Measurements from ENCODE around the gene STIM1.

DNA sequence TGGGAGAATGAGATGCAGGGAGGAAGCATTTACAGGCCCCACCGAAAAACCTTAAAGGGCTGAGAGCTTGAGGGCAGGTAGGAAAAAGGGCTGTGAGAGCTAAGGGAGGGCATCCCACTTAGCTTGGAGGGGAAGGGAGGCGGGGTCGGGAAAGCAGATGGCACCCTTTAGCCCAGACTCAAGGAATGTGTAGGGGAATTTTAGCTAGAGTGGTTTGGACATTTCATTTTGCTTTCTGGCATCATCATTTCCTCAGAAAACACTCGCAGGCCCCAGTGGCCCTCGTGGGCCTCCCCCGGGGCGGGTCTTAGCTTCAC is 846 bp upstream of the STIM1 start:
- TF ChIP-seq EZH2 (IDR thresholded peaks at IDR 0.05; ENCODE audit: borderline replicate concordance, low read length) = no peak
- TF ChIP-seq, protein P1, sequence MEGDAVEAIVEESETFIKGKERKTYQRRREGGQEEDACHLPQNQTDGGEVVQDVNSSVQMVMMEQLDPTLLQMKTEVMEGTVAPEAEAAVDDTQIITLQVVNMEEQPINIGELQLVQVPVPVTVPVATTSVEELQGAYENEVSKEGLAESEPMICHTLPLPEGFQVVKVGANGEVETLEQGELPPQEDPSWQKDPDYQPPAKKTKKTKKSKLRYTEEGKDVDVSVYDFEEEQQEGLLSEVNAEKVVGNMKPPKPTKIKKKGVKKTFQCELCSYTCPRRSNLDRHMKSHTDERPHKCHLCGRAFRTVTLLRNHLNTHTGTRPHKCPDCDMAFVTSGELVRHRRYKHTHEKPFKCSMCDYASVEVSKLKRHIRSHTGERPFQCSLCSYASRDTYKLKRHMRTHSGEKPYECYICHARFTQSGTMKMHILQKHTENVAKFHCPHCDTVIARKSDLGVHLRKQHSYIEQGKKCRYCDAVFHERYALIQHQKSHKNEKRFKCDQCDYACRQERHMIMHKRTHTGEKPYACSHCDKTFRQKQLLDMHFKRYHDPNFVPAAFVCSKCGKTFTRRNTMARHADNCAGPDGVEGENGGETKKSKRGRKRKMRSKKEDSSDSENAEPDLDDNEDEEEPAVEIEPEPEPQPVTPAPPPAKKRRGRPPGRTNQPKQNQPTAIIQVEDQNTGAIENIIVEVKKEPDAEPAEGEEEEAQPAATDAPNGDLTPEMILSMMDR (IDR thresholded peaks at IDR 0.05; ENCODE audit: low read length) = no peak

All from OCI-LY1 (cell line).